GM13977 (cell line): ENCODE results near the gene CPPED1.

Experiments used
- DNase-seq: peaks from one replicate; pipeline ENCODE4 v3.0.0; 2012; ENCODE audit warnings: low spot score
- in situ Hi-C: fragments of 300-500 bp; cut with MboI; formaldehyde crosslinking; loops from one replicate; pipeline ENCODE4 v1.12.0; 2022; ENCODE audit warnings: low sequenced_read_pairs, low pct_unique_long_range_greater_than_20kb, mixed read lengths, inconsistent platforms; ENCODE audit not compliant: unreplicated experiment
- TF ChIP-seq, protein P1 (sequence below): IDR thresholded peaks from 2 replicates; pipeline ENCODE4 v1.5.1; 2012; ENCODE audit warnings: mild to moderate bottlenecking, control low read depth; ENCODE audit not compliant: insufficient read depth; ENCODE audit errors: extremely low read depth, missing control alignments

The CPPED1 gene

DNA sequence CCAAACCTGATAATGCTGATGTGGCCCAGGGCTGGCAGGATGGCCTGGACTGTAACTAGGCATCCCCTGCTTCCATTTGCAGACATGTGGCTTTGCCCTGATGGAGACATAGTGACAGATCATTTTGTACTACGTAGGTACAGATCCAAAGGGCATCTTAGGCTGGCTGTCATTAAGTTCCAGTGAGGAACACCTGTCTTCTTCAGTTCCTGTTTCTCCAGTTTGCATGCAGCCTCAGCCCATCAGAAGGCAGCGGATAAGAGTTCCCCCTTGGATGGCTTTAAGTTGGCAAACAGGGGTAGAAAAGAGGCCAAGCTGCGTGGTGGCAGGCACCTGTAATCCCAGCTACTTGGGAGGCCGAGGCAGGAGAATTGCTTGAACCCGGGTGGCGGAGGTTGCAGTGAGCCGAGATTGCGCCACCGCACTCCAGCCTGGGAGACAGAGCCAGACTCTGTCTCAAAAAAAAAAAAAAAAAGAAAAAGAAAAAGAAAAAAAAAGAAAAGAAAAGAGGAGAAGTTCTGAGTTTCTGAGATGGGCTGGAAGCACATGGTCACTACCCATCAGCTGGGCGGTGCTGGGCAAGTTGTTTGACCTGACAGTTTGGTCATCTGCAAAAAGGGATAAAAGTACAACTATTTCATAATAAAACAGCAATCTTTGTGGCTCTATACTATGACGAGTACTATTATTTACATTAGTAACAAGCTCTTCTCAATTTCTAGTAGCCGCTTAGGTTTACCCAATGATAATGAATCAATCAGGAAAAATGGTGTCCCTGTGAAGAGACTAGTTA is 42.7 kb downstream of the CPPED1 start:
- in situ Hi-C loops = no loop called here
- DNase-seq = no peak
- TF ChIP-seq, protein P1, sequence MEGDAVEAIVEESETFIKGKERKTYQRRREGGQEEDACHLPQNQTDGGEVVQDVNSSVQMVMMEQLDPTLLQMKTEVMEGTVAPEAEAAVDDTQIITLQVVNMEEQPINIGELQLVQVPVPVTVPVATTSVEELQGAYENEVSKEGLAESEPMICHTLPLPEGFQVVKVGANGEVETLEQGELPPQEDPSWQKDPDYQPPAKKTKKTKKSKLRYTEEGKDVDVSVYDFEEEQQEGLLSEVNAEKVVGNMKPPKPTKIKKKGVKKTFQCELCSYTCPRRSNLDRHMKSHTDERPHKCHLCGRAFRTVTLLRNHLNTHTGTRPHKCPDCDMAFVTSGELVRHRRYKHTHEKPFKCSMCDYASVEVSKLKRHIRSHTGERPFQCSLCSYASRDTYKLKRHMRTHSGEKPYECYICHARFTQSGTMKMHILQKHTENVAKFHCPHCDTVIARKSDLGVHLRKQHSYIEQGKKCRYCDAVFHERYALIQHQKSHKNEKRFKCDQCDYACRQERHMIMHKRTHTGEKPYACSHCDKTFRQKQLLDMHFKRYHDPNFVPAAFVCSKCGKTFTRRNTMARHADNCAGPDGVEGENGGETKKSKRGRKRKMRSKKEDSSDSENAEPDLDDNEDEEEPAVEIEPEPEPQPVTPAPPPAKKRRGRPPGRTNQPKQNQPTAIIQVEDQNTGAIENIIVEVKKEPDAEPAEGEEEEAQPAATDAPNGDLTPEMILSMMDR = no peak

DNA sequence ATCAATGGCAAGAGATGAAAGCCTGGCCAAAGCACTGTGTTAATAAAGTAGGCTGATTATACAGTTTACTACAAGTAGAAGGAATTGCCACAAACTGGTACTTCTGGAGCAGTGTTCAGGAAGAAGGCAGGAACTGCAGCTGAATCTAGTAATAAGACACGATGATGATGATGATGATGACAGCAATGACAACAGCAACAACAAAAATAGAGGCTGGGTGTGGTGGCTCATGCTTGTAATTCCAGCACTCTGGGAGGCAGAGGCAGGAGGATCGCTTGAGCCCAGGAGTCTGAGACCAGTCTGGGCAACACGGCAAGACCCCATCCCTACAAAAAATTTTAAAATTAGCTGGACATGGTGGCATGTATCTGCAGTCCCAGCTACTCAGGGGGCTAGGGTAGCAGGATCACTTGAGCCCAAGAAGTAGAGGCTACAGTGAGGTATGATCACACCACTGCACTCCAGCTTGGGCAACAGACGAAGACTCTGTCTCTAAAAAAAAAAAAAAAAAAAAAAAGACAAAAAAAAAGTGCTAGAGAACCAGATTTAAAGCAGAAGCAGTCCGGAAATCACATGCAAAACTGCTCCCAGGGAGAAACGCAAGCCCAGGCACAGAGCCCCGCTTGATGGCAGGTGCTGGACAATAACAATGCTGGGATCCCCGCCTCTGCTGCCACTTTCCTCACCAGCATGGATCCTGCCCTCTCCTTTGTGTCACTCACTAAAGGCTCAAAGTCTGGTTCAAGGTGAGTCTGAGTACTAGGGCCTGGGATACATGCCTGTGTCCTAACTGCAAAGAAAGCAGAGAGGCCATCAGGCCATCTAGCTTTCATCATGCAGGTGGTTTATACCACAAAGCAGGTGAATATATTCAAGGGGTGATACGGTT is 44.8 kb downstream of the CPPED1 start:
- TF ChIP-seq, protein P1 = no peak
- DNase-seq = no peak
- in situ Hi-C loops = no loop called here

DNA sequence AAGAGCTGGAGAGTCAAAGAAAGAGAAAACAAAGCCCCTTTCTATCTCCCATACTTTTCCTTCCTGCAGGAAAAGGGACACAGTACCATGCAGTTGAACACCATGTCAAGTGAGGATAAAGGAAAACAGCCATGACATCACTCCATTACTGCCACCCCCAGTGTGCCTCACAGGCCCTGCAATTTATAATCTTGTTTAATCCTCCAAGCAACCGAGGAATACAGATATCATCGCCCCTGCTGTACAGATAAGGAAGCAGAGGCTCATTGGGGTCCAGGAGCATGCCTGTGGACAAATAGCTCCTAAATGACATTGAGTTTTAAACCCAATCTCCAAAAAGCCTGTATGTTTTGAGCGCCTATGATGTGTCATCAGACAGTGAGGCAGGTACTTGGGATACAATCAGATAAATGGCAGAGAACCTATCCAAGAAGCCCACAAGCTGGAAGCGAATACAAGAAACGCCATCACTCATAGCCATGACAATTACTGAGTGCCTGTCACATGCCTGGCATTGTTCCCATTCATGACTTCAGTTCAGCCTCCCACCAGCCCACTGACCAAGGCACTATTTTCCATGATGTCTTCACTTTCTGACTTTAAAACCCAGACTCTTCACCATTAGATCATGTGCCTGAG is 45.5 kb downstream of the CPPED1 start:
- no peak for DNase-seq
- in situ Hi-C loops = no loop called here
- TF ChIP-seq, protein P1 = no peak

DNA sequence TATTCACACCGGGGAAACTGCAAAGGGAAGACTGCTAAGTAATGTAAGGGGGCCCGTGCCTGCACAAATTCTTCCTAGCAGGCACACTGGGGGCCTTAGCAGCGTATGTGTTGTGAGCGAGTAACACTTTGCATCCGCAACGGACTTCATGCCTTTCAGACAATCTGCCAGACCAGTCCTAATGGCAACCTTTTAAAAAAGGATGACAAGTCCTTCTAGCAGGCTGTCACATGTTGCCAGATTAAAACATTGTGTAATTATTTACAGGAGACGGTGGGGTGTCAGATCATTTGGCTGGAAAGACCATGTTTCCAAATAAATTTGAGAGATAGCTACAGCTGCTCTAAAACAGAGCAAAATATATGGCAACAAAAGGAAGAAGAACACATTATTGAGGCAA is 46.1 kb downstream of the CPPED1 start:
- DNase-seq = no peak
- in situ Hi-C loops = no loop called here
- TF ChIP-seq, protein P1 = no peak

DNA sequence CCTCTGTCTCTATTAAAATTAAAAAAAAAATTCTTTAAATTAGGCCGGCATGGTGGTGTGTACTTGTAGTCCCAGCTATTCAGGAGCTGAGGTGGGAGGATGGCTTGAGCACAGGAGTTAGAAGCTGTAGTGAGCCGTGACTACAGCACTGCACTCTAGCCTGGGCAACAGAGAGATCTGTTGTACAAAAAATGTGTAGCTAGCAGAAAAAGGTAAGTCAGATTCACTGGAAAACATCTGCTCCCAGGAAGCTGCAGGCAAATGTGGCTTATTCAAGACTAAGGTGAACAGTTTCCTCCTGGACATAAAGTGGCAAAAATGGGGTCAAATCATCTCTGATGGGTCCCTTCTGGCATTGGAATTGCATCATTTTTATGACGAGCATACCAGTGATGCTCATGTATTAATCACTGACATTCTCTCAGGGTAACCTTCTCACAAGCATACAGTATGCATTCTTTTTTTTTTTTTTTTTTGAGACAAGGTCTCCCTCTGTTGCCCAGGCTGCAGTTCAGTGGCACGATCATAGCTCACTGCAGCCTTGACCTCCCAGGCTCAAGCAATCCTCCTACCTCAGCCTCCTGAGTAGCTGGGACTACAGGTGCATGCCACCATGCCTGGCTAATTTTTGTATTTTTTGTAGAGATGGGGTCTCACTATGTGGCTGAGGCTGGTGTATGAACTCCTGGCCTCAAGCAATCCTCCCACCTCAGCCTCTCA is 48.7 kb downstream of the CPPED1 start:
- in situ Hi-C loops = no loop called here
- TF ChIP-seq, protein P1 = no peak
- no peak for DNase-seq
